K562 (cell line): Measurements from ENCODE around the gene HOXC10. TPM values are rescaled to one million over a fixed set of nuclear protein-coding genes. Genes with fewer than 3 reads are reported as not detected.

Experiments
- KAT8 ChIP-seq: fragments of 450-650 bp; IDR thresholded peaks from 2 replicates; pipeline ENCODE4 v1.6.1; 2016; ENCODE audit warnings: low read depth, mild to moderate bottlenecking
- KLF10 ChIP-seq: fragments of 250-450 bp; sonication (Bioruptor Pico); IDR thresholded peaks from 2 replicates; pipeline ENCODE4 v1.6.1; 2021; ENCODE audit warnings: matching md5 sums
- NFRKB ChIP-seq: fragments of 450-650 bp; IDR thresholded peaks from 2 replicates; pipeline ENCODE4 v1.6.1; 2016; ENCODE audit warnings: low read depth
- NR2C2 ChIP-seq, 2 experiments: fragments of 200-800 bp in 1 of 2; sonication (Bioruptor generic) in 1 of 2; sonication (generic) in 1 of 2; formaldehyde crosslinking in 1 of 2; IDR thresholded peaks; 2 replicates each; pipeline versions ENCODE4 v1.6.1 to v1.8.0; 2016 to 2022; ENCODE audit warnings: mild to moderate bottlenecking in 1 of 2, missing compliant biosample characterization in 1 of 2, missing genetic modification characterization in 1 of 2, missing genetic modification reagents in 1 of 2
- SMAD4 ChIP-seq: fragments of 250-450 bp; sonication (Bioruptor Pico); conservative IDR thresholded peaks from 2 replicates; pipeline ENCODE4 v1.8.0; 2021; ENCODE audit warnings: inconsistent platforms, mild to moderate bottlenecking, moderate library complexity
- SMARCA4 ChIP-seq: fragments of 450-650 bp; IDR thresholded peaks from 2 replicates; pipeline ENCODE4 v1.6.1; 2016
- ZKSCAN8 ChIP-seq: fragments of 200-800 bp; sonication (Bioruptor generic); IDR thresholded peaks from 2 replicates; pipeline ENCODE4 v1.6.1; 2016; ENCODE audit warnings: missing genetic modification characterization, missing compliant biosample characterization
- ZNF431 ChIP-seq: sonication (generic); formaldehyde crosslinking; IDR thresholded peaks from 2 replicates; pipeline ENCODE4 v1.8.0; 2022; ENCODE audit warnings: mild to moderate bottlenecking, missing genetic modification reagents
- polyA plus RNA-seq, 8 experiments: library from polyadenylated mRNA; depleted of rRNA in 4 of 8; stranded (reverse) in 5 of 8; unstranded in 3 of 8; fragments of >200 nt; fragmentation: Nextera tagmentation in 2 of 8; fragmentation: Illumina TruSeq in 1 of 8; extraction: Ambion mirVana in 2 of 8; extraction: Trizol in 1 of 8; gene quantifications; 2 replicates each; pipeline versions ENCODE4 v1.2.1 to v1.2.3, GENCODE V29; 2011 to 2014; ENCODE audit warnings: inconsistent platforms in 1 of 8, missing spikeins in 1 of 8
- total RNA-seq, 7 experiments: library from RNA; depleted of rRNA in 6 of 7; stranded (reverse); fragments of >200 nt in 6 of 7; fragmentation: Illumina TruSeq in 2 of 7; extraction: Trizol in 2 of 7; gene quantifications; 2 replicates each; pipeline versions ENCODE4 v1.2.1 to v1.2.3, GENCODE V29; 2011 to 2021; ENCODE audit warnings: low replicate concordance in 1 of 7
- TF ChIP-seq, protein P1 (sequence below): fragments of 450-650 bp; IDR thresholded peaks from 2 replicates; pipeline ENCODE4 v1.7.1; 2018; ENCODE audit warnings: mild to moderate bottlenecking, low read depth; ENCODE audit not compliant: partially characterized antibody
- TF ChIP-seq, protein P2 (sequence below): sonication (generic); formaldehyde crosslinking; IDR thresholded peaks from 2 replicates; pipeline ENCODE4 v1.8.1; 2022; ENCODE audit warnings: missing genetic modification reagents
- TF ChIP-seq, protein P3 (sequence below): sonication (generic); formaldehyde crosslinking; IDR thresholded peaks from 2 replicates; pipeline ENCODE4 v1.8.0; 2022; ENCODE audit warnings: missing genetic modification reagents, mild to moderate bottlenecking, borderline replicate concordance
- TF ChIP-seq, protein P4 (sequence below): fragments of 450-650 bp; formaldehyde crosslinking; conservative IDR thresholded peaks from 2 replicates; pipeline ENCODE4 v1.4.0; 2022; ENCODE audit warnings: mild to moderate bottlenecking, missing genetic modification characterization
- TF ChIP-seq, protein P5 (sequence below): fragments of 250-450 bp; sonication (Bioruptor Pico); IDR thresholded peaks from 2 replicates; pipeline ENCODE4 v1.8.0; 2021; ENCODE audit warnings: mild to moderate bottlenecking, moderate library complexity

Gene HOXC10
- total and polyA plus RNA-seq, 9 of the 15 experiments (the other 6 are each of a cell fraction or from before 2014, with no cell fraction given), result 0.13 to 0.77 (median 0.35) TPM; not detected in 2

DNA sequence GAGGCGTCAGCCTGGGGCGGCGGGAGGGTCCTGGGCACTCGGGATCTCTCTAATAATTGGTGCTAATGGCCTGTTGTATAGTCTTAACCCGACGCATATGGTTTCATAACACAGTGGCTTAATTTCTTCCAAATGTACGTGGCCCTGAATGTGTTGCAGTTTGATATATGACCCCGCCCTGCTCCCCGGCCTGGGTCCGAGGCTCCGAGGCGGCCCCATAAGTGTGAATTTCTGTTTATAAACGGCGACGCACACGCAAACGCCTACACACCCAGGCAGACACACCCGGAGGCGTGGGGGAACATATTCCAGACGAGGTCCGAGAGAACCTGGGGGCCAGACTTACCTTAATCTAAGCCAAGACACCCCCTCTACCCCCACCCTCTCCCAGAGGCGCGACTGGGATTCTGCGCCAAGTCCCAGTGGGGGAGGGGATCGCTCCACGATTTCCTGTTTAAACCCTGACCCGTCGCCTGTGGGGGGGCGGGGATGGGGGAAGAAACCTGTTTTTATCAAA is 33.6 kb downstream of the HOXC10 start (continued):
- TF ChIP-seq, protein P1, sequence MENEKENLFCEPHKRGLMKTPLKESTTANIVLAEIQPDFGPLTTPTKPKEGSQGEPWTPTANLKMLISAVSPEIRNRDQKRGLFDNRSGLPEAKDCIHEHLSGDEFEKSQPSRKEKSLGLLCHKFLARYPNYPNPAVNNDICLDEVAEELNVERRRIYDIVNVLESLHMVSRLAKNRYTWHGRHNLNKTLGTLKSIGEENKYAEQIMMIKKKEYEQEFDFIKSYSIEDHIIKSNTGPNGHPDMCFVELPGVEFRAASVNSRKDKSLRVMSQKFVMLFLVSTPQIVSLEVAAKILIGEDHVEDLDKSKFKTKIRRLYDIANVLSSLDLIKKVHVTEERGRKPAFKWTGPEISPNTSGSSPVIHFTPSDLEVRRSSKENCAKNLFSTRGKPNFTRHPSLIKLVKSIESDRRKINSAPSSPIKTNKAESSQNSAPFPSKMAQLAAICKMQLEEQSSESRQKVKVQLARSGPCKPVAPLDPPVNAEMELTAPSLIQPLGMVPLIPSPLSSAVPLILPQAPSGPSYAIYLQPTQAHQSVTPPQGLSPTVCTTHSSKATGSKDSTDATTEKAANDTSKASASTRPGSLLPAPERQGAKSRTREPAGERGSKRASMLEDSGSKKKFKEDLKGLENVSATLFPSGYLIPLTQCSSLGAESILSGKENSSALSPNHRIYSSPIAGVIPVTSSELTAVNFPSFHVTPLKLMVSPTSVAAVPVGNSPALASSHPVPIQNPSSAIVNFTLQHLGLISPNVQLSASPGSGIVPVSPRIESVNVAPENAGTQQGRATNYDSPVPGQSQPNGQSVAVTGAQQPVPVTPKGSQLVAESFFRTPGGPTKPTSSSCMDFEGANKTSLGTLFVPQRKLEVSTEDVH, result no peak
- TF ChIP-seq, protein P2, sequence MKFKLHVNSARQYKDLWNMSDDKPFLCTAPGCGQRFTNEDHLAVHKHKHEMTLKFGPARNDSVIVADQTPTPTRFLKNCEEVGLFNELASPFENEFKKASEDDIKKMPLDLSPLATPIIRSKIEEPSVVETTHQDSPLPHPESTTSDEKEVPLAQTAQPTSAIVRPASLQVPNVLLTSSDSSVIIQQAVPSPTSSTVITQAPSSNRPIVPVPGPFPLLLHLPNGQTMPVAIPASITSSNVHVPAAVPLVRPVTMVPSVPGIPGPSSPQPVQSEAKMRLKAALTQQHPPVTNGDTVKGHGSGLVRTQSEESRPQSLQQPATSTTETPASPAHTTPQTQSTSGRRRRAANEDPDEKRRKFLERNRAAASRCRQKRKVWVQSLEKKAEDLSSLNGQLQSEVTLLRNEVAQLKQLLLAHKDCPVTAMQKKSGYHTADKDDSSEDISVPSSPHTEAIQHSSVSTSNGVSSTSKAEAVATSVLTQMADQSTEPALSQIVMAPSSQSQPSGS, result no peak
- TF ChIP-seq NFRKB (0 out of 2 replicates have a peak, but pooled peaks have one; percentile 87), SMARCA4 (no peak; the same call in 1 of the 2 replicates), NR2C2 (CRISPR knock-in tag; IDR thresholded peaks at IDR 0.05) (no peak), NR2C2 (tag; IDR thresholded peaks at IDR 0.05) (peak; percentile 66), KAT8 (no peak), ZNF431 (CRISPR knock-in tag) (no peak), ZKSCAN8 (CRISPR knock-in tag) (0 out of 2 replicates have a peak, but pooled peaks have one; percentile 17), KLF10 (CRISPR knock-in tag) (no peak), SMAD4 (CRISPR knock-in tag) (peak; percentile 32; the same call in 1 of the 2 replicates)
- TF ChIP-seq, protein P3, sequence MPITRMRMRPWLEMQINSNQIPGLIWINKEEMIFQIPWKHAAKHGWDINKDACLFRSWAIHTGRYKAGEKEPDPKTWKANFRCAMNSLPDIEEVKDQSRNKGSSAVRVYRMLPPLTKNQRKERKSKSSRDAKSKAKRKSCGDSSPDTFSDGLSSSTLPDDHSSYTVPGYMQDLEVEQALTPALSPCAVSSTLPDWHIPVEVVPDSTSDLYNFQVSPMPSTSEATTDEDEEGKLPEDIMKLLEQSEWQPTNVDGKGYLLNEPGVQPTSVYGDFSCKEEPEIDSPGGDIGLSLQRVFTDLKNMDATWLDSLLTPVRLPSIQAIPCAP, result no peak
- TF ChIP-seq, protein P4, sequence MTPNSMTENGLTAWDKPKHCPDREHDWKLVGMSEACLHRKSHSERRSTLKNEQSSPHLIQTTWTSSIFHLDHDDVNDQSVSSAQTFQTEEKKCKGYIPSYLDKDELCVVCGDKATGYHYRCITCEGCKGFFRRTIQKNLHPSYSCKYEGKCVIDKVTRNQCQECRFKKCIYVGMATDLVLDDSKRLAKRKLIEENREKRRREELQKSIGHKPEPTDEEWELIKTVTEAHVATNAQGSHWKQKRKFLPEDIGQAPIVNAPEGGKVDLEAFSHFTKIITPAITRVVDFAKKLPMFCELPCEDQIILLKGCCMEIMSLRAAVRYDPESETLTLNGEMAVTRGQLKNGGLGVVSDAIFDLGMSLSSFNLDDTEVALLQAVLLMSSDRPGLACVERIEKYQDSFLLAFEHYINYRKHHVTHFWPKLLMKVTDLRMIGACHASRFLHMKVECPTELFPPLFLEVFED (CRISPR knock-in tag), result no peak
- TF ChIP-seq, protein P5, sequence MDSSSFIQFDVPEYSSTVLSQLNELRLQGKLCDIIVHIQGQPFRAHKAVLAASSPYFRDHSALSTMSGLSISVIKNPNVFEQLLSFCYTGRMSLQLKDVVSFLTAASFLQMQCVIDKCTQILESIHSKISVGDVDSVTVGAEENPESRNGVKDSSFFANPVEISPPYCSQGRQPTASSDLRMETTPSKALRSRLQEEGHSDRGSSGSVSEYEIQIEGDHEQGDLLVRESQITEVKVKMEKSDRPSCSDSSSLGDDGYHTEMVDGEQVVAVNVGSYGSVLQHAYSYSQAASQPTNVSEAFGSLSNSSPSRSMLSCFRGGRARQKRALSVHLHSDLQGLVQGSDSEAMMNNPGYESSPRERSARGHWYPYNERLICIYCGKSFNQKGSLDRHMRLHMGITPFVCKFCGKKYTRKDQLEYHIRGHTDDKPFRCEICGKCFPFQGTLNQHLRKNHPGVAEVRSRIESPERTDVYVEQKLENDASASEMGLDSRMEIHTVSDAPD, result no peak
